Measurements from ENCODE around the gene SLC12A1. TPM values are rescaled to one million over a fixed set of nuclear protein-coding genes. Genes with fewer than 3 reads are reported as not detected.

Gene SLC12A1
- total and polyA plus RNA-seq, 2 experiments from 2014 or later: 0.57 to 0.59 TPM

DNA sequence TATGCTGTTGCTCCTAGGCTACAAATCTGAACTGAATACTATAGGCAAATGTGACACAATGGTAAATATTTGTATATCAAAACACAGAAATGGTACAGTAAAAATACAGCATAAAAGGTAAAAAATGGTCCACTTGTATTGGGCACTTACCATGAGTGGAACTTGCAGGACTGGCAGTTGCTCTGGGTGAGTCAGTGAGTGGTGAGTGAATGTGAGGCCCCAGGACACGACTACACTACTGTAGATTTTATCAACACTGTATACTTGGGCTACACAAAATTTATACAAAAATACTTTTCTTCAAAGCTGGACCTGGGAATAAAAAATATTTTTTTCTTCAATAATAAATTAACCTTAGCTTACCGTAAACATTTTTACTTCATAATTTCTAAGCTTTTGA, 83.5 kb downstream of the SLC12A1 start (continued):
- TF ChIP-seq, protein P1, sequence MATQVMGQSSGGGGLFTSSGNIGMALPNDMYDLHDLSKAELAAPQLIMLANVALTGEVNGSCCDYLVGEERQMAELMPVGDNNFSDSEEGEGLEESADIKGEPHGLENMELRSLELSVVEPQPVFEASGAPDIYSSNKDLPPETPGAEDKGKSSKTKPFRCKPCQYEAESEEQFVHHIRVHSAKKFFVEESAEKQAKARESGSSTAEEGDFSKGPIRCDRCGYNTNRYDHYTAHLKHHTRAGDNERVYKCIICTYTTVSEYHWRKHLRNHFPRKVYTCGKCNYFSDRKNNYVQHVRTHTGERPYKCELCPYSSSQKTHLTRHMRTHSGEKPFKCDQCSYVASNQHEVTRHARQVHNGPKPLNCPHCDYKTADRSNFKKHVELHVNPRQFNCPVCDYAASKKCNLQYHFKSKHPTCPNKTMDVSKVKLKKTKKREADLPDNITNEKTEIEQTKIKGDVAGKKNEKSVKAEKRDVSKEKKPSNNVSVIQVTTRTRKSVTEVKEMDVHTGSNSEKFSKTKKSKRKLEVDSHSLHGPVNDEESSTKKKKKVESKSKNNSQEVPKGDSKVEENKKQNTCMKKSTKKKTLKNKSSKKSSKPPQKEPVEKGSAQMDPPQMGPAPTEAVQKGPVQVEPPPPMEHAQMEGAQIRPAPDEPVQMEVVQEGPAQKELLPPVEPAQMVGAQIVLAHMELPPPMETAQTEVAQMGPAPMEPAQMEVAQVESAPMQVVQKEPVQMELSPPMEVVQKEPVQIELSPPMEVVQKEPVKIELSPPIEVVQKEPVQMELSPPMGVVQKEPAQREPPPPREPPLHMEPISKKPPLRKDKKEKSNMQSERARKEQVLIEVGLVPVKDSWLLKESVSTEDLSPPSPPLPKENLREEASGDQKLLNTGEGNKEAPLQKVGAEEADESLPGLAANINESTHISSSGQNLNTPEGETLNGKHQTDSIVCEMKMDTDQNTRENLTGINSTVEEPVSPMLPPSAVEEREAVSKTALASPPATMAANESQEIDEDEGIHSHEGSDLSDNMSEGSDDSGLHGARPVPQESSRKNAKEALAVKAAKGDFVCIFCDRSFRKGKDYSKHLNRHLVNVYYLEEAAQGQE (IDR thresholded peaks at IDR 0.05; ENCODE audit: unreplicated experiment): no peak
- TF ChIP-seq EZH2 (IDR thresholded peaks at IDR 0.05; ENCODE audit: low read depth, unreplicated experiment): no peak
- TF ChIP-seq ZNF114 (CRISPR knock-in tag; IDR thresholded peaks at IDR 0.05): no peak
- TF ChIP-seq STAT1 (IDR thresholded peaks at IDR 0.05; ENCODE audit: unreplicated experiment): no peak
- TF ChIP-seq POLR2AphosphoS5 (IDR thresholded peaks at IDR 0.05; ENCODE audit: low read depth): no peak
- TF ChIP-seq CTCF (conservative IDR thresholded peaks at IDR 0.05; ENCODE audit: low read depth in 2 of 2): no peak
- no peak for TF ChIP-seq CREB1 (CRISPR knock-in tag; IDR thresholded peaks at IDR 0.05; ENCODE audit: low read depth)

DNA sequence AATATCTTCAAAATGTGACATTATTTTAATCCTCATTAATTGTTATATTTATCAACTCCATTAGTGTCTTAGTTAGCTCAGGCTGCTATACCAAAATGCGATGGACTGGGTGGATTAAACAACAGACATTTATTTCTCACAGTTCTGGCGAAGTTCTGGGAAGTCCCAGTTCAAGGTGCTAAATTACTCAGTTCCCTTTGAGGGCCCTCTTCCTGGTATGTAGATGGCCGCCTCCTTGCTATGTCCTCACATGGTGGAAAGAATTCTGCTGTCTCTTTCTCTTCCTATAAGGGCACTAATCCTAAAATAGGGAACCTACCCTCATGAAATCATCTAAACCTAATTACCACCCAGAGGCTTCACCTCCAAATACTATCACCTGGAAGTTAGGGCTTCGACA, 86.4 kb downstream of the SLC12A1 start:
- Histone ChIP-seq H3K79me2 (replicated peaks; ENCODE audit: insufficient read depth) (no peaks in the 10 kb centered on the region), H3F3A (replicated peaks; ENCODE audit: low read depth) (no peaks in the 10 kb centered on the region), H3K4me2 (peak overlapping the region; percentile 31; the same call in 1 of the 2 replicates), H3K27me3 (ENCODE audit: insufficient read depth) (no peaks in the 10 kb centered on the region), H3K4me3 (no peak overlapping the region), H3K9me2 (ENCODE audit: insufficient read depth) (no peaks in the 10 kb centered on the region; the same call in 1 of the 2 replicates), H2AFZ (0 out of 2 replicates have a peak overlapping the region, but pooled peaks have one; percentile 24), H3K4me1 (ENCODE audit: insufficient read depth) (peaks cover 25% of the 10 kb centered on the region), H3K36me3 (ENCODE audit: insufficient read depth) (no peaks in the 10 kb centered on the region), H4K20me1 (replicated peaks; ENCODE audit: insufficient read depth) (no peaks in the 10 kb centered on the region), H3K27ac (ENCODE audit: low read depth) (no peak overlapping the region)
- Mint-ChIP-seq H3K36me3 (ENCODE audit: low read depth) (no peaks in the 10 kb centered on the region), H3K4me3 (no peak overlapping the region), H3K9me3 (no peaks in the 10 kb centered on the region; the same call in 2 of the 3 replicates), H3K27ac (no peak overlapping the region), H3K4me1 (peaks cover 27% of the 10 kb centered on the region), H3K27me3 (ENCODE audit: insufficient read depth, low read depth, poor library complexity) (no peaks in the 10 kb centered on the region)
- DNase-seq (ENCODE audit: low spot score) (no peak), ATAC-seq (no peak)
- no peak for TF ChIP-seq ETS1 (IDR thresholded peaks at IDR 0.05)
- no peak for TF ChIP-seq CREB1 (CRISPR knock-in tag; IDR thresholded peaks at IDR 0.05; ENCODE audit: low read depth)
- no peak for TF ChIP-seq POLR2AphosphoS5 (IDR thresholded peaks at IDR 0.05; ENCODE audit: low read depth)
- no peak for TF ChIP-seq CTCF (conservative IDR thresholded peaks at IDR 0.05; ENCODE audit: low read depth in 2 of 2)
- TF ChIP-seq NANOG (IDR thresholded peaks at IDR 0.05; ENCODE audit: borderline replicate concordance): no peak
- peak; percentile 34; the same call in 1 of the 2 replicates for TF ChIP-seq ZNF462 (CRISPR knock-in tag; IDR thresholded peaks at IDR 0.05)

Measured in GM23338 (cell line).